ENCODE measurements around the gene WDR54.

DNA sequence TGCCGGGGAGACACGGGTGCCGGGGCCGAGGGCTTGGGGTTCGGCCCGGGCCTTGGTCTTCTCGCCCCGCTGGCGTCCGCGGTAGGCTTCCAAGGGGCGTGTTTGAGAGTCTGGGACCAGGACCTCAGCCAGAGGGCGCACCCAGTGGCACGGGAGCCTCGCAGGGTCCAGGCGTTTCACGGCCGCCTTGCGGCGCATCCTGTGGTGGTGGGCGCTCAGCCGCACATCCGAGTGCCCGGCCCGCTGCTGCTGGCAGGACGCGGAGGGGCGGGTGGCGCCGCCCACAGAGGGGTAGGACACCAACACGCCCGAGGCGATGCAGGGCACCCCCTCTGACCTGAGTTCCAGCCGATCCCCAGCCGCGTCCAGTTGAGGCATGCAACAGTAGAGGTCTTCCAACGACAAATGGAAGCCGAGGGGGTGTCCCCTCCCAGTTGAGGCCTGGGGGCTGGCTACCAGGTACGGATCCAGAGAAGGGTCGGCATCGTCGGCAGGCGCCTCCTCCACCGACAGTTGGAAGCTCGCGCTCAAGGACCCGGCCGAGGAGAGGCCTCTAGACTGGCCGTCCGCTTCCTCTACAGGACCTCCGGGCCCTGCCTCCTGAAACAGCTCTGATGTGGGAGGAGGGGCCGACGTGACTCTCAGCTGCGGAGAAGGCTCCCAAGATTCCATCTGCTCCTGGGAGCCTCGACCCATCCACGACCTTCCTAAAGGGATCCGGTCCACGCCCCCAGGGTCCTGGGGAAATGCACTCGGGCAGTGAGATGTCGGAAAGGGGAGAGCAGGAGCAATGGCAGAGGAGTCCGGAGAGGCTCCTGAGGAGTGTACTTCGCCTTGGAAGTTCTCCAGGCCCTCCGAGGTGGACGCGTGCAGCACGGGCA lies 6.4 kb upstream of the WDR54 start:
- TF ChIP-seq EP300 (IDR thresholded peaks at IDR 0.05) (no peak), POLR2A (IDR thresholded peaks at IDR 0.05) (no peak)

Measured in tibial nerve (tissue), 3 donors.